HepG2 (cell line): ENCODE data around the gene FBXO41. TPM values are rescaled to one million over a fixed set of nuclear protein-coding genes. Genes with fewer than 3 reads are reported as not detected.

Experiments used
- BATF2 ChIP-seq: sonication (generic); formaldehyde crosslinking; IDR thresholded peaks from 2 replicates; pipeline ENCODE4 v1.8.0; 2022; ENCODE audit warnings: mild to moderate bottlenecking, missing genetic modification reagents, moderate library complexity
- GATAD1 ChIP-seq: IDR thresholded peaks from 2 replicates; pipeline ENCODE4 v1.6.1; 2016; ENCODE audit warnings: missing genetic modification reagents, missing compliant biosample characterization
- MZF1 ChIP-seq: sonication (generic); formaldehyde crosslinking; IDR thresholded peaks from 2 replicates; pipeline ENCODE4 v1.8.1; 2023; ENCODE audit warnings: mild to moderate bottlenecking, missing genetic modification reagents, borderline replicate concordance
- NCOA1 ChIP-seq: sonication (generic); formaldehyde crosslinking; IDR thresholded peaks from 2 replicates; pipeline ENCODE4 v1.9.0; 2021; ENCODE audit warnings: missing genetic modification reagents
- ZFP37 ChIP-seq: sonication (generic); formaldehyde crosslinking; IDR thresholded peaks from 2 replicates; pipeline ENCODE4 v1.4.0; 2020; ENCODE audit warnings: missing genetic modification reagents, borderline replicate concordance
- ZNF30 ChIP-seq: sonication (generic); formaldehyde crosslinking; IDR thresholded peaks from 2 replicates; pipeline ENCODE4 v1.5.0; 2020; ENCODE audit warnings: mild to moderate bottlenecking, missing genetic modification reagents
- ZNF569 ChIP-seq: sonication (generic); formaldehyde crosslinking; IDR thresholded peaks from 2 replicates; pipeline ENCODE4 v1.5.0; 2020; ENCODE audit warnings: mild to moderate bottlenecking, missing genetic modification reagents, moderate library complexity, borderline replicate concordance
- ZNF737 ChIP-seq: sonication (generic); formaldehyde crosslinking; IDR thresholded peaks from 2 replicates; pipeline ENCODE4 v1.5.0; 2020; ENCODE audit warnings: missing genetic modification reagents, mild to moderate bottlenecking, borderline replicate concordance
- ZNF790 ChIP-seq: sonication (generic); formaldehyde crosslinking; IDR thresholded peaks from 2 replicates; pipeline ENCODE4 v1.8.0; 2022; ENCODE audit warnings: missing genetic modification reagents, mild to moderate bottlenecking, borderline replicate concordance
- polyA plus RNA-seq, 8 experiments: library from polyadenylated mRNA; depleted of rRNA in 3 of 8; stranded (reverse) in 7 of 8; unstranded in 1 of 8; fragments of >200 nt; fragmentation: Illumina TruSeq in 4 of 8; extraction: Trizol in 4 of 8; gene quantifications; 2 replicates each; pipeline versions ENCODE4 v1.2.1 to v1.2.3, GENCODE V29; 2011 to 2016; ENCODE audit warnings: low read depth in 4 of 8, missing spikeins in 1 of 8, mixed read lengths in 1 of 8; ENCODE audit not compliant: insufficient read depth in 1 of 8
- total RNA-seq, 5 experiments: library from RNA; depleted of rRNA; stranded (reverse); fragments of >200 nt; fragmentation: Illumina TruSeq; extraction: Trizol; gene quantifications; 2 replicates each; pipeline ENCODE4 v1.2.3, GENCODE V29; 2016; ENCODE audit warnings: low read depth in 1 of 5
- TF ChIP-seq, protein P1 (sequence below): sonication (generic); formaldehyde crosslinking; IDR thresholded peaks from 2 replicates; pipeline ENCODE4 v1.8.1; 2023; ENCODE audit warnings: mild to moderate bottlenecking, inconsistent platforms, moderate library complexity, missing genetic modification reagents, borderline replicate concordance
- TF ChIP-seq, protein P2 (sequence below): sonication (generic); formaldehyde crosslinking; IDR thresholded peaks from 2 replicates; pipeline ENCODE4 v1.4.0; 2020; ENCODE audit warnings: mild to moderate bottlenecking, missing genetic modification reagents

The FBXO41 gene
- total and polyA plus RNA-seq, 2 of the 13 experiments (the other 11 are each of a cell fraction or from before 2014, with no cell fraction given), result 4.2 to 10.3 TPM

DNA sequence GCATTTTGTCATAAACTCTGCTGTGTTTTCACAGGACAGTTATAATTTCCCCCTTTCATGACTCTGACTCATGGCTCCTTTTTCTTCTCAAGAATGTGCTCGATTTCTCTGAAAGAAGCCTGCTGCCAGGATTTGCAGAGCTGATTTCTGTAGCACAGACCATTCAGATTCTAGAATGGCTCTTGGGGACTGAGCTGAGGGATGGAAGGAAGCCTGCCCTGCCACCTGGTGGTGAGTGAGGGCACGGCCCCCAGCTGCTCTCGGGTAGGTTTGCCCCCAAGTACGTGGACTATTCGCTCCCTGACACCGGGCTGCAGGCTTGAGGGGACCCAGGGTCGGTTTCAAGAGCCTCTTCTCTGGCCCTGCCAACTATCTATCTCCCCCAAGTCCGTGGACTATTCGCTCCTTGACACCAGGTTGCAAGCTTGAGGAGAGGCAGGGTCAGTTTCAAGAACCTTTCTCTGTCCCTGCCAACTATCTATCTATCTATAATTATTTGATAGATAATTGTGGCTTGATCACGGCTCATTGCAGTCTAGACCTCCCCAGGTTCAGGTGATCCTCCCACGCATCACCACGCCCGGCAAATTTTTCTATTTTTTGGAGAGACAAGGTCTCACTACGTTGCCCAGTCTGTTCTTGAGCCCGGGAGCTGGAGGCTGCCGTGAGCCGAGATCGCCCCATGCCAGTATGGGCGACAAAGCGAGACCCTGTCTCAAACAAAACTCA is 71.7 kb downstream of the FBXO41 start (continued):
- TF ChIP-seq ZNF737 (CRISPR knock-in tag), result no peak
- TF ChIP-seq NCOA1 (CRISPR knock-in tag), result peak; percentile 74; the same call in 1 of the 2 replicates
- no peak for TF ChIP-seq ZNF790
- no peak for TF ChIP-seq BATF2 (CRISPR knock-in tag)
- no peak for TF ChIP-seq ZNF569 (CRISPR knock-in tag)
- no peak for TF ChIP-seq MZF1 (CRISPR knock-in tag)
- TF ChIP-seq GATAD1 (CRISPR knock-in tag), result 0 out of 2 replicates have a peak, but pooled peaks have one; percentile 40
- TF ChIP-seq ZNF30 (CRISPR knock-in tag), result 0 out of 2 replicates have a peak, but pooled peaks have one; percentile 27
- 0 out of 2 replicates have a peak, but pooled peaks have one; percentile 14 for TF ChIP-seq ZFP37
- TF ChIP-seq, protein P1, sequence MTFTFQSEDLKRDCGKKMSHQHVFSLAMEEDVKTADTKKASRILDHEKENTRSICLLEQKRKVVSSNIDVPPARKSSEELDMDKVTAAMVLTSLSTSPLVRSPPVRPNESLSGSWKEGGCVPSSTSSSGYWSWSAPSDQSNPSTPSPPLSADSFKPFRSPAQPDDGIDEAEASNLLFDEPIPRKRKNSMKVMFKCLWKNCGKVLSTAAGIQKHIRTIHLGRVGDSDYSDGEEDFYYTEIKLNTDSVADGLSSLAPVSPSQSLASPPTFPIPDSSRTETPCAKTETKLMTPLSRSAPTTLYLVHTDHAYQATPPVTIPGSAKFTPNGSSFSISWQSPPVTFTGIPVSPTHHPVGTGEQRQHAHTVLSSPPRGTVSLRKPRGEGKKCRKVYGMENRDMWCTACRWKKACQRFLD (CRISPR knock-in tag), result 0 out of 2 replicates have a peak, but pooled peaks have one; percentile 6
- TF ChIP-seq, protein P2, sequence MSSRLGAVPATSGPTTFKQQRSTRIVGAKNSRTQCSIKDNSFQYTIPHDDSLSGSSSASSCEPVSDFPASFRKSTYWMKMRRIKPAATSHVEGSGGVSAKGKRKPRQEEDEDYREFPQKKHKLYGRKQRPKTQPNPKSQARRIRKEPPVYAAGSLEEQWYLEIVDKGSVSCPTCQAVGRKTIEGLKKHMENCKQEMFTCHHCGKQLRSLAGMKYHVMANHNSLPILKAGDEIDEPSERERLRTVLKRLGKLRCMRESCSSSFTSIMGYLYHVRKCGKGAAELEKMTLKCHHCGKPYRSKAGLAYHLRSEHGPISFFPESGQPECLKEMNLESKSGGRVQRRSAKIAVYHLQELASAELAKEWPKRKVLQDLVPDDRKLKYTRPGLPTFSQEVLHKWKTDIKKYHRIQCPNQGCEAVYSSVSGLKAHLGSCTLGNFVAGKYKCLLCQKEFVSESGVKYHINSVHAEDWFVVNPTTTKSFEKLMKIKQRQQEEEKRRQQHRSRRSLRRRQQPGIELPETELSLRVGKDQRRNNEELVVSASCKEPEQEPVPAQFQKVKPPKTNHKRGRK (CRISPR knock-in tag), result no peak
